Loucy (cell line): ENCODE measurements around the gene KRTAP12-4.
"Not testable (repeated sequence)": the region's sequence is repeated elsewhere in the genome, so short reads cannot be mapped to it uniquely, and the experiment has no call there.

Source experiments
- H2AFZ ChIP-seq: fragments of 200-600 bp; sonication (generic); 2 replicates; pipeline ENCODE4 v1.6.0; 2016; ENCODE audit warnings: antibody characterized with exemption, mild to moderate bottlenecking, low read length, moderate library complexity
- H3F3A ChIP-seq: fragments of 200-600 bp; 2 replicates; pipeline ENCODE4 v1.6.0; 2016; ENCODE audit warnings: antibody characterized with exemption, low read depth, mild to moderate bottlenecking
- H3K27me3 ChIP-seq: fragments of 200-600 bp; sonication (generic); 2 replicates; pipeline ENCODE4 v1.6.1; 2014; ENCODE audit warnings: low read length, mild to moderate bottlenecking; ENCODE audit not compliant: insufficient read depth, poor library complexity, severe bottlenecking
- H3K36me3 ChIP-seq: fragments of 200-600 bp; sonication (generic); 2 replicates; pipeline ENCODE4 v1.6.1; 2016; ENCODE audit warnings: low read length; ENCODE audit not compliant: insufficient read depth
- H3K4me1 ChIP-seq: fragments of 200-600 bp; sonication (generic); 2 replicates; pipeline ENCODE4 v1.5.1; 2014; ENCODE audit warnings: low read length, mild to moderate bottlenecking; ENCODE audit not compliant: insufficient read depth, poor library complexity, severe bottlenecking
- H3K4me2 ChIP-seq: fragments of 200-600 bp; sonication (generic); 2 replicates; pipeline ENCODE4 v1.6.0; 2014; ENCODE audit warnings: antibody characterized with exemption, low read length, low read depth, mild to moderate bottlenecking; ENCODE audit not compliant: poor library complexity, severe bottlenecking
- H3K4me3 ChIP-seq: fragments of 200-600 bp; sonication (generic); 2 replicates; pipeline ENCODE4 v1.5.1; 2014; ENCODE audit warnings: low read length, mild to moderate bottlenecking, mixed read lengths; ENCODE audit not compliant: poor library complexity, severe bottlenecking
- H3K79me2 ChIP-seq: fragments of 200-600 bp; sonication (generic); 2 replicates; pipeline ENCODE4 v1.6.1; 2014; ENCODE audit warnings: low read length; ENCODE audit not compliant: insufficient read depth
- H3K9ac ChIP-seq: fragments of 200-600 bp; sonication (generic); 2 replicates; pipeline ENCODE4 v1.6.0; 2014; ENCODE audit warnings: mild to moderate bottlenecking, low read depth, low read length, moderate library complexity; ENCODE audit not compliant: poor library complexity, severe bottlenecking
- H3K9me2 ChIP-seq: fragments of 200-600 bp; sonication (generic); replicated peaks from 2 replicates; pipeline ENCODE4 v1.6.1; 2016; ENCODE audit warnings: low read depth, low read length, mixed read lengths
- H3K9me3 ChIP-seq: fragments of 200-600 bp; sonication (generic); 2 replicates; pipeline ENCODE4 v1.6.1; 2014; ENCODE audit warnings: mild to moderate bottlenecking, antibody characterized with exemption, low read length, low read depth; ENCODE audit not compliant: insufficient read depth
- H4K20me1 ChIP-seq: fragments of 200-600 bp; sonication (generic); 2 replicates; pipeline ENCODE4 v1.6.0; 2014; ENCODE audit warnings: antibody characterized with exemption, low read length, mild to moderate bottlenecking; ENCODE audit not compliant: insufficient read depth, poor library complexity, severe bottlenecking
- CTCF ChIP-seq: fragments of 200-600 bp; sonication (generic); conservative IDR thresholded peaks from 2 replicates; pipeline ENCODE4 v1.5.1; 2014; ENCODE audit warnings: mild to moderate bottlenecking, antibody characterized with exemption, low read length
- EZH2phosphoT487 ChIP-seq: fragments of 200-600 bp; IDR thresholded peaks from 2 replicates; pipeline ENCODE4 v1.6.1; 2018; ENCODE audit warnings: antibody characterized with exemption, mild to moderate bottlenecking, moderate library complexity, borderline replicate concordance

Gene KRTAP12-4

DNA sequence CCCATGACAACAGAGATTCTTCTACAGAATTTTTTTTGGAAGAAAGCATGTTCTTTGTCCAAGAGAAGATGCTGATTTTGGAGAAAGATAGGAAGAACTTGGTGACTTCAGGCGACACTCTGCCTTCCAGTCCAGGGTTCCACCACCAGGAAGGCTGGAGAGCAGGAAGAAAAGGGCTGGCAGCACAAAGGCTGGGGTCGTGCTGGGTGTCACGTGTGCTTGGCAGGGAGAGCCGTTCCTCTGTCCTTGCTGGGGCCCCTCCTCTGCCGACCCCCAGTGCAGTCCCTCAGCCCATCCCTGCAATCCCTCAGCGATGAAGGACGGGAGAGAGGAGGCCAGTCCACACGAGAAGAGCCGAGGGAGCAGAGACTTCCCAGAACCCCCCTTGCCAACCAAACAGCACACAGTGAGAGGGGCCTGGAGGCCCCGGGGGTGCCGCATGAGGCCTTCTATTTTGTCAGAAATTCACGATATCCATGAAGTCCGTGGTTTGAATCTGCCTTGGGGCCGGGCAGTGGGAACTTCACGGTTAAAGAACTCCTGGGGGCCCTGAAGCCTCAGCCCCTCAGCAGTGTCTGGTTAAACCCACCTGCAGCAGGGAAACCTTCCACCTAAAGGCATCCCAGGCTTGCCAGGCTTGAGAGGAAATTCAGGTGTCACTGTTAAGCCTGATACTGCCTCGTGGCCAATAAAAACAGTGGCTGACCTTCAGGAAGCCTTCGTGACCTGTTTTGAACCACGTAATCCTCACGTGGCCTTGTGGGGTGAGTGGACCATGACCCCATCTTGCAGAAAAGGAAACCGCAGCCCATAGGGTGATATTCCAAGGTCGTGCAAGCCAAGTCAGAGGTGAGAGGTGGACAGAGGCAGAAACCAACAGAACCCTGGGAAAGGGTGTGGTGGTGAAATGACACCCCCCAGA lies 45.9 kb upstream of the KRTAP12-4 start:
- Histone ChIP-seq H3K27me3 (no peaks in the 10 kb centered on the region), H3K4me3 (no peak overlapping the region), H3K4me1 (no peaks in the 10 kb centered on the region), H4K20me1 (no peaks in the 10 kb centered on the region), H3F3A (no peaks in the 10 kb centered on the region), H3K9ac (no peak overlapping the region), H3K9me2 (no peaks in the 10 kb centered on the region), H3K36me3 (no peaks in the 10 kb centered on the region), H3K9me3 (no peaks in the 10 kb centered on the region), H3K79me2 (no peaks in the 10 kb centered on the region), H2AFZ (no peak overlapping the region), H3K4me2 (no peak overlapping the region)
- TF ChIP-seq CTCF = no peak
- TF ChIP-seq EZH2phosphoT487 = no peak

DNA sequence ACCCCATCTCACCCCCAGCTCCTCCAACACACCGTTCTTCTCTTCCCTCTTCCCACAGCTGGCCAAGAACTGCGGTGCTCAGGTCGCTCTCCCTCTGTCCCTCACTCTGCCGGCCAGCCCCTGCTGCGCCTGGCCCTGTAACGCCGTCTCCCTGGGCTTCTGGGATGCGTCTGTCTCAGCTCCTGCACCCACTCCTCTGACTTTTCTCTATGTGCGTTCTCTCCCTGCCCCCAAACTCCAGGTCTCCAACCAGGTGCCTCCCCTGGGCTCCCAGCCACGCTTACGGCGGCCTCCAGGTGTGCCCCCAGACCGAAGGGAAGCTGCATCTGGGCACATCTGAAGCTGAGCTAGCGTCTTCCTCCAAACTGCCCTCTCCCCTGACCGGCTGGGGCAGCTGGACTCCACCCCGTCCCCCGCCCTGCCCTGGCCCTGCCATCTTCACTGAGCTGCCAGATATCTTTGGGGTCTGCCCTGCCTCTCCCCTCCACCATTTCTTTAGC lies 45.1 kb upstream of the KRTAP12-4 start:
- no peaks in the 10 kb centered on the region for H3K9me2 ChIP-seq
- no peaks in the 10 kb centered on the region for H3K79me2 ChIP-seq
- no peak overlapping the region for H3K4me3 ChIP-seq
- no peak overlapping the region for H3K4me2 ChIP-seq
- H3K9me3 ChIP-seq = no peaks in the 10 kb centered on the region
- no peaks in the 10 kb centered on the region for H3K36me3 ChIP-seq
- H2AFZ ChIP-seq = no peak overlapping the region
- no peaks in the 10 kb centered on the region for H3F3A ChIP-seq
- H3K9ac ChIP-seq = no peak overlapping the region
- no peaks in the 10 kb centered on the region for H3K27me3 ChIP-seq
- H4K20me1 ChIP-seq = no peaks in the 10 kb centered on the region
- no peaks in the 10 kb centered on the region for H3K4me1 ChIP-seq
- TF ChIP-seq EZH2phosphoT487 (no peak), CTCF (no peak)

DNA sequence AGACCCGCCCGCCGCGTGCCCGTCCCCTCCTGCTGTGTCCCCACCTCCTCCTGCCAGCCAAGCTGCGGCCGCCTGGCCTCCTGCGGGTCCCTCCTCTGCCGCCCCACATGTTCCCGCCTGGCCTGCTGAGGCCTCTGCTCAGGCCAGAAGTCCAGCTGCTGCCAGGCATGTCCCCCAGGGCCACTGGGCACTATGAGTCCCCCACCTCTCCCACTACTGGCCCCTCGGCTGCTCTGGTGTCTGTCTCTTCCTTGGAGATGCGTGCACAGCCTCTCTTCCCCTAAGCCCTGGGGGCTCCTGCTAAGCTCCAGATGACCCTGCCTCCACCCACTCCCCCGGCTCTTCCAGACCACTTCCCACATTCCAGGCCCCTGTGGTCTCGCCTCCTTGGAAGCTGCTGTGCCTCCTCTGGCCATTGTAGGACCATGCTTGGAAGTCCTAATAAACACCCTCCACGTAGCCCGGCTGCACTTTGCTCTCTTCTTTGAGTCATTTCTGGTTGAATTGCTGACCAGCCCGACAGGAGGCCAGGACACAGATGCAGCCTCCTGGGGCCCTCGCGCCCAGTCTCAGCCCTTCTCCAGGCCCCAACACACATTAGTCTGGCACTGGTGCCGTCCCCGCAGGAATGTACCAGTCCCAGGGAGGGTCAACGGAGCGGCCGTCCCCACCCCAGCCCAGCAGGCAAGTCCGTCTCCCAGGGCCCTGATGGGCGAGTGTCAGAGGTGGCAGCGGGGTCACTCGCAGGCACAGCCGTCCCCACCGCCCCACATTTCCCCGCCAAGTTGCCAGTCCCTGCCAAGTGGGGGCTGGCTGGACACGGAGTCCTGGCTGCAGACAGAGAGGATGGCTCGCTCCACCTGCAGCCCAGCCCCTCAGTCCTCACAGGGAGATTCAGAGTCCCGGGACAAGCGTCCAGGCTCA lies 43.6 kb upstream of the KRTAP12-4 start:
- Histone ChIP-seq H3K9ac (no peak overlapping the region), H3K9me2 (no peaks in the 10 kb centered on the region), H3K4me3 (no peak overlapping the region), H3K4me2 (no peak overlapping the region), H3K79me2 (no peaks in the 10 kb centered on the region), H3K36me3 (no peaks in the 10 kb centered on the region), H2AFZ (no peak overlapping the region), H3K27me3 (no peaks in the 10 kb centered on the region), H3K4me1 (no peaks in the 10 kb centered on the region), H3F3A (no peaks in the 10 kb centered on the region), H3K9me3 (no peaks in the 10 kb centered on the region), H4K20me1 (no peaks in the 10 kb centered on the region)
- no peak for TF ChIP-seq EZH2phosphoT487
- no peak for TF ChIP-seq CTCF

DNA sequence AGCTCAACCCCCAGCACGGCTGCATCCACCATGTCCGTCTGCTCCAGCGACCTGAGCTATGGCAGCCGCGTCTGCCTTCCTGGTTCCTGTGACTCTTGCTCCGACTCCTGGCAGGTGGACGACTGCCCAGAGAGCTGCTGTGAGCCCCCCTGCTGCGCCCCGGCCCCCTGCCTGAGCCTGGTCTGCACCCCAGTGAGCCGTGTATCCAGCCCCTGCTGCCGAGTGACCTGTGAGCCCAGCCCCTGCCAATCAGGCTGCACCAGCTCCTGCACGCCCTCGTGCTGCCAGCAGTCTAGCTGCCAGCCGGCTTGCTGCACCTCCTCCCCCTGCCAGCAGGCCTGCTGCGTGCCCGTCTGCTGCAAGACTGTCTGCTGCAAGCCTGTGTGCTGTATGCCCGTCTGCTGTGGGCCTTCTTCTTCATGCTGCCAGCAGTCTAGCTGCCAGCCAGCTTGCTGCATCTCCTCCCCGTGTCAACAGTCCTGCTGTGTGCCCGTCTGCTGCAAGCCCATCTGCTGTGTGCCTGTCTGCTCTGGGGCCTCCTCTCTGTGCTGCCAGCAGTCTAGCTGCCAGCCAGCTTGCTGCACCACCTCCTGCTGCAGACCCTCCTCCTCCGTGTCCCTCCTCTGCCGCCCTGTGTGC lies 42.8 kb upstream of the KRTAP12-4 start, which contains the start of gene KRTAP10-12:
KRTAP10-12 (plus strand) TSS at position 1 of the 639 bp plus-strand sequence; CDS start at position 31, 30 bp downstream.
- not testable (repeated sequence) for H3K27me3 ChIP-seq, H3K9me2 ChIP-seq, H3K4me1 ChIP-seq, H3K79me2 ChIP-seq, H3K4me3 ChIP-seq, H3K9me3 ChIP-seq, H4K20me1 ChIP-seq, H2AFZ ChIP-seq, H3K36me3 ChIP-seq, H3K9ac ChIP-seq, H3F3A ChIP-seq, H3K4me2 ChIP-seq
